Medulla oblongata (tissue), 1 donor: ENCODE data around the gene MAP4K3.

Experiments used
- DNase-seq: peaks from one replicate; pipeline ENCODE4 v3.0.0-alpha.2; 2015; ENCODE audit errors: extremely low spot score

The MAP4K3 gene

DNA sequence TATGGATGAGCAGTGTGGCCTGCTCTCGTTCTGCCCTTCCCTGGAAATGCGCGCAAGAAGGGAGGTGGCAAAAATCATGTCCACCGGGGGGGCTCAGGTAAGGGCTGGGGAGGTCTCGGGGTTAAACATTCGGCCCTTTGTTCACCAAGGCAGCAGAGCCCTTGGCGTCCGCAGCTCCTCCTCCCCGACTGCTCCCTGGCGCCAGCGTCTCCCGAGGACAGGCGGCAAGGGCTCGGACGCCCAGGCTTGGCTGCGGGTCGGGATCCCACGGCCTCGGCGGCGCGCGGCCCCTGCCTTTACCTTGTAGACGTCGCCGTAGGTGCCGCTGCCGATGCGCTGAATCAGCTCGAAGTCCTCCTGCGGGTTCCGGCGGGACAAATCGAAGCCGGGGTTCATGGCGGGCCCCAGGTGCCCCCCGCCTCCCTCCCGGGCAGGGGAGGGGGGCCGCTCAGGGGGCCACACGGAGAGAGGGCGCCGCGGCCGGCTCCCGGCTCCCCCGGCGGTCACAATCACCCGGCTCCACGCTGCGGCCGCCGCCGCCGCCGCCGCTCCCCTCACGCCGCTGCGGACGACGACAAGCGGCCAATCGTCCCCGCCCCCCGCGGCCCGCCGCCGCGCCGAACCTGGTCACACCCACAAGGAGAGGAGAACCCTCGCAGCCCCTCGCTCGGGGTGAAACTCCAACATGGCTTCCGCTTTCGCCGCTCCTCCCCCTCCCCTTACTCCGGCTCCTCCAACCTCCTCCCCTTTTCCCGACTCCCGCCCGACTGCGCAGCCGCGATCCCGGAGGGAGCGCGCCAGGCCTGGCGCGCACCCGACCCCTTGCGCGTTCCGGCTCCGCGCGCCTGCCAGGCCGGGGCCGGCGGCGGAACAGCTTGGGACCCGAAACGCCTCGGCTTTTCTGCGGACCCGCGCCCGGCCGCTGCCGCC, at the start of gene MAP4K3:
Gene MAP4K3, minus strand, starts transcription at position 694 of the 930 bp plus-strand sequence. Its CDS starts 298 bp downstream, at position 396.
- DNase-seq: peak; percentile 95

DNA sequence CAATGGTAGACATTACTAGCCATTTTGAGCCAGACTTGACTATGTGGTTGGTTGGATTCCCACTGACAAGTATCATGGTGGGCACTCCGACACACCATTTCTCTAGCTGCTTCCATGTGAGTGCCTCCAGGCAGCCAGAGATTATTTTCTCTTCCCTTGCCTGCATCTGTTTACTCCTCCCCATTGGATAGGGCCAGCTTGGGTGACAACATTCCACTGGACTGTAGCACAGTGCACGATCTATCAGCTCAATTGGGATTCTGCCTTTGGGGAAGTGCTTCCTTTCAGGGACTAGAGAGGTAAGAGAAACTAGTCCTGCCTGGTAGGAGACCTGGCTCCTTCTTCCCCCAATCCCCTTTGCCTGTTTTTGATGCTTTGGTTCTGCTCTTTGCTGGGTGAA, 49.0 kb upstream of the MAP4K3 start:
- no peak for DNase-seq

DNA sequence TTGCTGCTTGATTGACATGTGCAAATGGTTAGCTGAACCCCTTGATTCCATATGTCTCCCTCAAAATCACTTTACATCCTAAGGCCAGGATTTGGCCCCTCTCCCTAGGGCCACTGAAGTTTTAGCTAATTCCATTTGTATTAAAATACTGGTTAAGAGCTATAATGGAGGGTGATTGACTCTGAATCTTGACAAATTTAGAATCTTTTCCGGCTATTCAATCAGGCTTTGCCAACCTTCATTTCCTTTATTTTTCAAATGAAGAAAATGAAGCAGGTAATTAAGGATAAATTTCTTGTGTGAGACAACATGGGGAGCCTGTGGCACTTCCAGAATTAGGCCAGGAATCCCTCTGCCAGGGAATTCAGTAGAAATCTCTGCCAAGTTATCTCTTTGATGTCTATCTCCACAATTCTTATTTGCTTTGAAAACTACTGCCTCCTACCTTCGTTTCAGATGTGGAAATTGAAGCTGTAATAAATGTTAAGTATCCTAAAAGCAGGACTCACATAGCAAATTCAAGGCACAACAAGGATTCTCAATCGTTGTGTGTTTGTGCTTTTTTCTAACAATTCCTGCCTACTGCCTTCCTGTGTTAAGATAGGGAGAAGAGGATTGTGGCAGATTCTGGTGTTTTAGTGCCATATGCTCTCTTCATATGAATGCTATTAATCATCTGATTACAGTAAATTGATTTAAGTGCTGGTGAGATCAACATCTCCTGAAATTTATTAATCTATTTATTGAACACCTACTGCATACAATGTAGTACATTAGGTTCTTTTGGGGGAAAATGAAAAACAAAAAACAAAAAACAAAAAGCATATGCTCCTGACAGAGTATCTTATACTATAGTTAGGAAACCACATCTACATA, 47.8 kb upstream of the MAP4K3 start:
- no peak for DNase-seq

DNA sequence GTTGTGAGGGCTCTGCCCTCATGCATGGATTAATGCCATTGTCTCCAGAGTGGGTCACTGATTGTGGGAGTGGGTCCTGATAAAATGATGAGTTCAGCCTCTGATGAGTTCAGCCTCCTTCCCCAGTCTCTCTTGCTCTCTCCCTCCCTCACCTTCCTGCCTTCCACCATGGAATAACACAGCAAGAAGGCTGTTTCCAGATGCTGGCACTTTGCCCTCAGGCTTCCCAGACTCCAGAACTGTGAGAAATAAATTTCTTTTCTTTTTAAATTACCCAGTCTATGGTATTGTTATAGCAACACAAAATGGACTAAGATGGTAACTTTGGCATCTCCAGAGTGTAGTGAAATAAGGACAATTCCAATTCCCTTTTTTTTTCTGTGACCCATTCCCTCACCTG, 47.1 kb upstream of the MAP4K3 start:
- DNase-seq: no peak

DNA sequence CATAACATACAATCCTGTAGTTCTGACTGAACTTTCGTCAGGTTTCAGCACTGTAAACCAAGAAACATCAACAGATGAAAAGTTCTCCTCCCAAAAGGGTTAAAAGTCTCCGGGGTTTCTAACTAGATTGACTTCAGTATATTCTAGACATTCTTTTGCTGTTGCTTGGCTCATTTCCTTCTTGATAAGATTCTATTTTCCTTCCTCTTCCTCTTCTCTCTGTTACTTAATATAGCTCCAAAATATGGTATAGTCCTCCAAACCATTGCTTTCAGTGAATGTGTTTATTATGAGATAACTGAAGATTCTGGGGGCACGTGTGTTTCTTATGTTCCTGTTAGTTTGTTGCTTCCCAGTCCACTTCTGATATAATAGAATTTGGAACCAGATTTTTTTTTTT, 46.4 kb upstream of the MAP4K3 start:
- no peak for DNase-seq

DNA sequence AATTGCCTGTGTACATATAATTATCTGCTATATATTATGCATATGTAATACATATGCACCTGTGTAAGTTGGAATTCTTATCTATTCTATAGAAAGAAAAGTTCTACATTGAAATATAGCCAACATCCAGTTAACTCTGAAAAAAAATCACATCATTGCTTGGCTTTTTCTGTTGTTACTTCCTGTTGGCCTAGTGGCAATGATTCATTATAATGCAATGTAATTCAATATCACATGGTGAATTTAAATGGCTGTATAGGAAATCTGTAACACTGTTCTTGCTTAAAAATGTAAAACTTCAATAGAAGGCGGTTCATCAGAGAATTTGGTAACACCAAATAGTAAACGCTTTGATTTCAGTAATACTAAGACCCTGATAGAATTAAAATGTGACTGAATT, 44.5 kb upstream of the MAP4K3 start:
- DNase-seq: no peak

DNA sequence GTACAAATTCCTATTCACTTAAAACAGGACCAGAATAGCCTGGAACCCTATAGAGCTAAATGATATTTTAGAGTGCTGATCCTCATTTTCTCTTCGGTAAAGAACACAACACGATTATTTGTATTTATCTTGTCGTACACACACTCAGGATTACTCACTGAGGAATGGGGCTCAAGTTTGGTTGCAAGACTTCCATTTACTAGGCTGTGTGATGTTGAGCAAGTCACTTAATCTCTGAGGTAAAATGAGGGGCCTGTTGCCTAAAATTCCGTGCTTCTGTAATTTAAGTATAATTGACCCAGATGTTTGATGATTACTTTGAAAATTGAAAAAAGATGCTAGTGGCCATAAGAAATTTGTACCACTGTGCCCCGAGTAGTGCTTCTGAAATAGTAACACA, 42.6 kb upstream of the MAP4K3 start:
- no peak for DNase-seq

DNA sequence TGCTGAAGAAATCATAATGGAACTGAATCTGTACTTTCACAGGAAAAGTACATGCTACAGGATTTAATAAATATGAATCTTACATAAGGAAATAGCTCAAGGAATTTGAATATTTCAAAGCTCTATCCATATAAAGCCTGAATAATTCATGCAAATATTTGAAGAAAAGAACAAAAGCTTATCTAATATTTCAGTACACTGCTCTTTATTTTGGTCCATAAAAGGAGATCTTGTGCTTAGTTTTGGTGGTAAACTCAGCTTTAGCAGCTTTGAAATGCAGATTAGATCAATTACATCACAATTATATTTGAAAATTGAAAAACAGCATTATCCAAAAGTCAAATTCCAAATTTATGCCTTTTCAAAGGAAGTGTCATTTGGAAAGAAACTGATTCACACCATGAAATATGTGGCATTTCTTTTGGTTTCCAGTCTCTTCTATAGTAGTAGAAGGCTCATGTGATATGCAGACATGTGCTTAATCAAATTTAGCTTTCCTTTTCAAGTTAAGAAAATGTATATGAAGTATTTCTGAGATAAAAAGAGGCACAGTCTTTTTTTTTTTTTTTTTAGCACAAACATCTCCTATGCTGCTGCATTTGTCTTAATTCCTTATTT, 42.1 kb upstream of the MAP4K3 start:
- DNase-seq: no peak

DNA sequence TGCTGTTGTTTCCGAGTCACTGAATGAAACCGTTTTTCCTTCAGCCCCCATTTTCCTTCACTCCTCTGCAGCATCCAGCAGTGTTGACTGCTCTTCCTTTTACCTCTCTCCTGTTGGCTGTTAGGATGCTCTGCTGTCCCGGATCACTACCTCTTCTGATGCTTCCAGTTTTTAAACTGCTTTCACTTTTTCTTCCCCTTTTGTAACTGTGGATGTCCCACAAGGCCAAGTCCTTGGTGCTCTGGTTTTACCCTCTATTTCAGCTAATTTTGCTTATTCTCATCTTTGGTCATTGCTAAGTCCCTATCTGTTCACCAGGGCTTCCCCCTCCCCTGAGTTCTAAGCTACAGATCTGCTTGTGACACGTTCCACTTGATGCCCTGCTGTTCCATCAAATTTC, 39.4 kb upstream of the MAP4K3 start:
- peak; percentile 44 for DNase-seq

DNA sequence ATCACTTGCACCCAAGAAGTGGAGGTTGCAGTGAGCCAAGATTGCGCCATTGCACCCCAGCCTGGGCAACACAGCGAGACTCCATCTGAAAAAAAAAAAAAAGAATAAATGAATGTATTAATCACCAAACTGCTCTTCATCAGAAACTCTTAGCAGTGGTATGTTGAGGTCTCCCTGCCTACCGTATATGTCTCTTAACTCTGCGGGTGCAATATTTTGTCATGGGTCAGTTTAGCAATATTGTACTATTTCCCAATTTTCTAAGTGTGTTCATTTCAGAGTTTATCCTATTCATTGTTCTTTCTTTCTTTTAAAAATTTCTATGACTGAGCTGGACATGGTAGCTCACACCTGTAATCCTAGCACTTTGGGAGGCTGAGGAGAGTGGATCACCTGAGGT, 37.9 kb upstream of the MAP4K3 start:
- DNase-seq: no peak

DNA sequence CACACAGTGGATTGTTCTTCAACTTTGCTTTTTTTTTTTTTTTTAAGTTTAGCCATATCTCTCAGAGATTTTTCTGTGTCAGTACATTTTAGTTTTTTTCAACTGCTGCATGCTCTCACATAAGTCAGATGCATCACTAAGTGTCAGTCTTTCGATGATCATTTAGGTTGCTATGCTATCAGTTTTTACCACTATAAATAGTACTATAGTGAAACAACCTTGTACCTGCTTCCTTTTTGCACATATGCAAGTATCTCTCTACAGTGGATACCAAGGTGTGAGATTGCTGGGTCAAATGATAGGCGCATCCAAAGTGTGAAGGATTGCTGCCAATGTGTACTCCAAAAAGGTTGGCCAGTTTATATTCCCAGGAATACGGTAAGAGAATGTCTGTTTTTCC, 33.5 kb upstream of the MAP4K3 start:
- DNase-seq: no peak

DNA sequence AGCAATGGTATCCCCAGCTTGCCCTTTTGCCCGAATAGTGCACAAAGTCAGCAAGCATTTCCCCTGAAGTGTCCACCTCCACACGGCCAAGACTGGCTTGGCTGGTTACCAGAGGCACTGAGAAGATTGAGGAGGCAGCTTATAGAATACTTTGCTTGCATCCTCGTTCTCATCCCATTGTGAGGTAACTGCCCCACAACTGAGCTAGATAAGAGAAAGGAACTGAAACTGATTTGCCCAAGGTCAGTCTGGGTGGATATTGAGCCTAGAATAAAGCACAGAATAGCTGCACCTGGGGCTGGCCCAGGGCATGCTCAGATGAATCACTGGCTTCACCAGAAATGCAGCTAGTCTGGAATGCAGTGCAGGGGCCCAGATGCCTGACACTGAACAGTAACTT, 32.7 kb upstream of the MAP4K3 start:
- peak; percentile 26 for DNase-seq

DNA sequence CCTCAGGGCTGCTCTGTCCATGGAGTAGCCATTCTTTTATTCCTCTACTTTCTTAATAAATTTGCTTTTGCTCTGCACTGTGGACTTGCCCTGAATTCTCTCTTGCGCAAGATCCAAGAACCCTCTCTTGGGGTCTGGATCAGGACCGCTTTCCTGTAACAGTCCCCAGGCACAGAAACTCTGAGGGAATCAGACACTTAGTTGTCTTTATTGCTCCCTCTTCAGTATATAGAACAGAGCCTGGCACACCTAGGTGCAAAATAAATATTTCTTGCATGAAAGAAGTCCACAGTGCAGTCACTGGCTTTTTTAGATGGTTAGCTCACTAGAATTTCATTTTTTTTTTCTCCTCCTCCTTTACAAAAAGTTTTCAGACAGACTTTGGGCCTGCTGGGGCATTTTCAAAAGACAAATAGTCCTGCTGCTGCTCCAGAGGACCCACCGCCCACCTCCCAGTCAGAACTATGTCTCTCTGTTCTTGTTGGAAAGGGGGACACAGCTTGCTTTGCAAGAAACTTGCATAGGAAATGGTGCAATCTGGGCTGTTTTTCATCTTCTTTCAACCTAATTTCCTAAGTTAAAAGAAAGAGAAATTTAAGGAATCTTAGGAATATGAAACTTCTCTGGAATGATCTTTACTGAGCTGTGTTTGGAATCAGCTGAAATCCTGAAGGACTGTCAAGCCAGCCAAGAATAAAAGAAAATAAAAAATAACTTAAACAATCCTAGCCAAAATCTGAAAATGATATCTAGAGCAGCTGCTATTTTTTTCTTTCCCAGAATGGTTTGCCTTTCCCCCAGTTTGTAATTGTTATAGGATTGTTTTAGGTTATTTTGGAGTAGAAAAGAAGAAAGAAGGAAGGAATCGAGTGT, 31.7 kb upstream of the MAP4K3 start:
- no peak for DNase-seq

DNA sequence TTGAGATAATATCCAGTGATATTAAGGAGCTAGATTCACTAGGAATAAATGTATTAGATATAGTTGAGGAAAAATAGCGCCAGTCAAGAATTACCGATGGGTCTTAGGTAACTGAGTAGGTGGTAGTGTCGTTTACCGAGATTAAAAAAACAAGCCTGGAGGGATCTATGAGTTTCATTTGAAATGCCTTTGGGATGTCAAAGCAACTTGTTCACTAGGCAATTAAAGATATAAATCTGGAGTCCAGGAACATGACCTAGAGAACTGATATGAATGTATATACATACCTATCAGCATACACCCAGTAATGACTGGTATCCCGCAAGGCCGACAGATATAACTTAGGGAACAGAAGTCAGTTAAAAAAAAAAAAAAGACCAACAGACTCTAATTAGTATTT, 29.2 kb upstream of the MAP4K3 start:
- no peak for DNase-seq

DNA sequence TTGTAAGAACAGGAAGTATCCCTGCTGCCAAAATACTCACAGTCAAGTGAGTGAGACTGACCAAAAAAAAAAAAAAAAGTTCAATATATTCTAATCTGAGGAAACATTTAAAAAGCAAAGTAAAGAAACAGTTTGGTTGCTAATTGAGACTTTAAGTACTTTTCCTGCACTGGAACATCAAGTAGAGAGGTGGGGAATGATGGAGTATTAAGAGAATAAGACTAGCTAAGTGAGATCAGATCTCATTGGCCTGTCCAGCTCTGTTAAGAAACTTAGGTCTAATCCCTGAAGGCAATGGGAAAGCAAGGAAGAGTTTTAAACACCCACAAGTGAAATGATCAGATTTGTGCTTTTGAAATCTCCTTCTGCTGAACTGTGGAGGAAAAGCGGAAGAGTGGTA, 27.8 kb upstream of the MAP4K3 start:
- DNase-seq: no peak

DNA sequence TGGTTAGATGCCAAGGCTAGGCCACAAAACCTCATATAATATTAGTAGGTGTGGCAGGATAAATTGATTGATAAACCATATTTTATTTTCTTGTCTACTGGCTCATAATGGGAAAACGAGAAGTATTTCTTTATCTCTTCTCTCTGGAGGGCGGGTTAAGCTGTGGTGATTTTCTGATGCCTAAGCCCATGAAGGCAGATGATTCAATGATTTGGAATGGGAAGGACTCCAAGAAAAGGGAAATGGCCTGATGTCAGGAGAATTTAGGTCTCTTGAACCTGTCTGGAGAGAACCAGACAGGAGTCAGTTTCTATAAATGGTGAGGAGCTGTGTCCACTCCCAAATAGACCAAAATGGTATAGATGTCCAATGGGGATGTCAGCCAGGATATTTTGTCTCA, 18.7 kb upstream of the MAP4K3 start:
- no peak for DNase-seq

DNA sequence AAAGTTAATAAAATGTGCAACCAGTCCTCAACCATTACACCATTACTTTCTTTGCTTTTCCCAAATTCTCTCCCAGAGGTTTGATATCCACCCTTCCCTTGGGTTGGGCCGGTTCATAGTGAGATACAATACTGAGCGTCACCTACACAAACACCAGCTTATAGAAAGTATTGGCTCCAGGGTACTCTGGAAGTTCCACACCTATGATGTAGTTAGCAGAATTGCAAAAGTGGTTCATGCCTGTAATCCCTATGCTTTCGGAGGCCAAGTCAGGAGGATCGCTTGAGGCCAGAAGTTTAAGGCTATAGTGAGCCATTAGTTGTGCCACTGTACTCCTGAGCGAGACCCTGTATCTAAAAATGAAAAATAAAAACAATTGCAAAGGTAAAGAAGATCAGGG, 15.3 kb upstream of the MAP4K3 start:
- DNase-seq: no peak

DNA sequence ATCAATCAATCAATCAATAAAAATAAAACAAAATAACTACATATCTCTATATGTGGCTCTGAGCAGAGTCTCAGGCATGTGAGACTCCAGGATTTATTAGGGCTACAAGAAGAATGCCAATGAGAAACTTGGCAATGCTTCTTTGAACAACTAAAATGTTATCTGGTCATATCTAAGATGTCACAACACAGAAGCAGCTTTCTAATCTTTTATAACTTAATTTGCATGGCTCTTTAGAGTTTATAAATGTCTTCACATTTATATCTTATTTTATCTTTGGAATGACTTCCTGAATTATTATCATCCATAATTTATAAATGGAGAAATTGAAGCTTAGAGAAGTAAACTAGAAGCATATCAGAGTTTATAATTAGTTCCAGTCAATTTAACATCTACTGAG, 14.9 kb upstream of the MAP4K3 start:
- no peak for DNase-seq

DNA sequence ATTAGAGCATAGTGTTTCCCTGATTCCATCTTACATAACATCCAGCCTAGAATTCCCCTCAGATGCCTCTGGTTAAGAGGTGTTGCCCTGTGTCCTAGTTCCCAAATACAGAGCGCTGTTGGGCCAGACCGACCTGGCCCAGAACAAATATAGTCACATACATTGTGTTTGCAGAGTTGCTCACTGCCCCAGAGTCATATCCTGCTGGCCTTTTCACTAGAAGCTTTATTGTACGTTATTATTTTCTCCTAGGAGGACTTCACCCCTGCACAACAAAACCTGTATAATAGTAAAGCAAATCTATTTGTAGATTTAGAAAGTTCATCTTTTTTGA, 11.1 kb upstream of the MAP4K3 start:
- DNase-seq: no peak

DNA sequence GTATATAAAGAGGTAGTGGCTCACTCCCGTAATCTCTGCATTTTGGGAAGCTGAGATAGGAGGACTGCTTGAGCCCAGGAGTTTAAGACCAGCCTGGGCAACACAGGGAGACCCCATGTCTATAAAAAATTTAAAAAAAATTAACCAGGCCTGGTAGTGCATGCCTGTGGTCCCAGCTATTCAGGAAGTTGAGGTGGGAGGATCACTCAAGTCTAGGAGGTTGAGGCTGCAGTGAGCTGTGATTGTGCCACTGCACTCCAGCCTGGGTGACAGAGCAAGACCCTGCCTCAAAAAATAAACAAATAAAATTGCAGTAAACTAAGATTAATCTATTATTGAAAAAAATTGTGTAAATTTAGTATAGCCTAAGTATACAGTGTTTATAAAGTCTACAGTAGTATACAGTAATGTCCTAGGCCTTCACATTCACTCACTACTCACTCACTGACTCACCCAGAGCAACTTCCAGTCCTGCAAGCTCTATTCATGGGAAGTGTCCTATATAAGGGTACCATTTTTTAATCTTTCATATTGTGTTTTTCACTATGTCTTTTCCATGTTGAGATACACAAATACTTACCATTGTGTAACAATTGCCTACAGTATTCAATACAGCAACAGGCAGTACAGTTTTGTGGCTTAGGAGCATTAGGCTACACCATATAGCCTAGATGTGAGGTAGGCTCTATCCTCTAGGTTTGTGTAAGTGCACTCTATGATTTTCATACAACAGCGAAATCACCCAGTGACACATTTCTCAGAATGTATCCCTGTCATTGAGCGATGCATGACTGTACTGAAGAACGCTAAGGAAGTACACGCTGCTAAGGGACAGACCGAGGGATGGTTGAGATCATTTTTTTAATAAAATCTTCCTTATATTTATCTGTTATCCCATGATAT, 10.4 kb upstream of the MAP4K3 start:
- no peak for DNase-seq
